Ishikawa (cell line): ENCODE data around the gene CNTNAP2.

Source experiments
- CEBPB ChIP-seq: IDR thresholded peaks from 2 replicates; pipeline ENCODE4 v1.6.1; 2012
- CREB1 ChIP-seq: IDR thresholded peaks from 2 replicates; pipeline ENCODE4 v1.6.1; 2012; ENCODE audit warnings: low read depth
- EGR1 ChIP-seq: IDR thresholded peaks from 2 replicates; pipeline ENCODE4 v1.6.1; 2012
- EP300 ChIP-seq: IDR thresholded peaks from 2 replicates; pipeline ENCODE4 v1.6.1; 2012; ENCODE audit warnings: borderline replicate concordance
- FOXM1 ChIP-seq: IDR thresholded peaks from 2 replicates; pipeline ENCODE4 v1.6.1; 2012; ENCODE audit warnings: low read depth, borderline replicate concordance
- MAX ChIP-seq: IDR thresholded peaks from 2 replicates; pipeline ENCODE4 v1.6.1; 2012
- NFIC ChIP-seq: IDR thresholded peaks from 2 replicates; pipeline ENCODE4 v1.6.1; 2012
- RAD21 ChIP-seq: IDR thresholded peaks from 2 replicates; pipeline ENCODE4 v1.6.1; 2012; ENCODE audit warnings: low read depth
- TAF1 ChIP-seq: IDR thresholded peaks from 2 replicates; pipeline ENCODE4 v1.6.1; 2012; ENCODE audit warnings: low read depth, mild to moderate bottlenecking
- TCF12 ChIP-seq: IDR thresholded peaks from 2 replicates; pipeline ENCODE4 v1.6.1; 2012; ENCODE audit warnings: low read depth
- TEAD4 ChIP-seq: IDR thresholded peaks from 2 replicates; pipeline ENCODE4 v1.6.1; 2012
- YY1 ChIP-seq: IDR thresholded peaks from 2 replicates; pipeline ENCODE4 v1.6.1; 2012; ENCODE audit warnings: low read depth
- ZBTB7A ChIP-seq: IDR thresholded peaks from 2 replicates; pipeline ENCODE4 v1.6.1; 2012; ENCODE audit warnings: low read depth
- TF ChIP-seq, protein P1 (sequence below): IDR thresholded peaks from 2 replicates; pipeline ENCODE4 v1.6.1; 2012
- TF ChIP-seq, protein P2 (sequence below): IDR thresholded peaks from 2 replicates; pipeline ENCODE4 v1.6.1; 2012; ENCODE audit warnings: low read depth, mild to moderate bottlenecking

The CNTNAP2 gene

DNA sequence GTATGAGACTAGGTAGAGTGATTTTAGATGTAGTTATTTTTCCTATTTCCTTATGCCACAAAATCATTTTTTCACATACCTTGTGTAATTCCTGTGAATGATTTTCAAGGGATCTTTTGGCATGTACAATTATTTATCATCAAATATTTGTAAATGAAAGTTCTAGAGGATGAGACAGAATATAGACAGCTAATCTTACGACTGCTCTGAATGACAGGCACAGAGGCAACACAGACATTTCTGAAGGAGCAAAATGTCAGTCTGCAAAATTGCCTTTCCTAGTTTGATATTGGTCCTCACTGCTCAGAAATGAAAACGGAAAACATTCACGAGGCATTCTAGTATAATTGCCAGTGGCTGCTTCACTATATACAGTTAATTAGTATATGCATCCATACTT lies 1663.3 kb downstream of the CNTNAP2 start:
- TF ChIP-seq TCF12, result no peak
- TF ChIP-seq CREB1, result no peak
- TF ChIP-seq NFIC, result no peak
- no peak for TF ChIP-seq RAD21
- no peak for TF ChIP-seq EGR1

DNA sequence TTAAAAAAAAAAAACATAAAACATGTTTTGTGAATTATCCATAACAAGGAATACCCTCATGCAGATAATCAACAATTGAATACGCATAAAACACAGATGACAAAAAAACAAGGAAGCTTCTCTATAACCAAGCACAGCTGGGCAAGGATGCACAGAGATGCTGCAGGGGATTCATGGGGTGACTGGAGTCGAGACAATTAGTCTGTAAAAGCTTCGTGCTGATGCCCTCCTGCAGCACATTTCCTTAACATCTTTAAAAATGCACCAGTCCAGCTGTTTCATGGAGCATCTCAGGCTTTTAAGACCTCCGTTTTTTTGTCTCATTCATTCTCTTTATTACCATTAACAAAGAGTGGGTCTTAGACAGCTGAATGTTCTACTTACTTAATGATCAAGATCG lies 1680.0 kb downstream of the CNTNAP2 start:
- no peak for TF ChIP-seq TAF1
- no peak for TF ChIP-seq NFIC
- no peak for TF ChIP-seq TEAD4
- no peak for TF ChIP-seq ZBTB7A
- no peak for TF ChIP-seq FOXM1
- TF ChIP-seq, protein P1, sequence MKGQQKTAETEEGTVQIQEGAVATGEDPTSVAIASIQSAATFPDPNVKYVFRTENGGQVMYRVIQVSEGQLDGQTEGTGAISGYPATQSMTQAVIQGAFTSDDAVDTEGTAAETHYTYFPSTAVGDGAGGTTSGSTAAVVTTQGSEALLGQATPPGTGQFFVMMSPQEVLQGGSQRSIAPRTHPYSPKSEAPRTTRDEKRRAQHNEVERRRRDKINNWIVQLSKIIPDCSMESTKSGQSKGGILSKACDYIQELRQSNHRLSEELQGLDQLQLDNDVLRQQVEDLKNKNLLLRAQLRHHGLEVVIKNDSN, result no peak
- TF ChIP-seq CEBPB, result no peak
- TF ChIP-seq EGR1, result no peak
- no peak for TF ChIP-seq YY1
- TF ChIP-seq, protein P2, sequence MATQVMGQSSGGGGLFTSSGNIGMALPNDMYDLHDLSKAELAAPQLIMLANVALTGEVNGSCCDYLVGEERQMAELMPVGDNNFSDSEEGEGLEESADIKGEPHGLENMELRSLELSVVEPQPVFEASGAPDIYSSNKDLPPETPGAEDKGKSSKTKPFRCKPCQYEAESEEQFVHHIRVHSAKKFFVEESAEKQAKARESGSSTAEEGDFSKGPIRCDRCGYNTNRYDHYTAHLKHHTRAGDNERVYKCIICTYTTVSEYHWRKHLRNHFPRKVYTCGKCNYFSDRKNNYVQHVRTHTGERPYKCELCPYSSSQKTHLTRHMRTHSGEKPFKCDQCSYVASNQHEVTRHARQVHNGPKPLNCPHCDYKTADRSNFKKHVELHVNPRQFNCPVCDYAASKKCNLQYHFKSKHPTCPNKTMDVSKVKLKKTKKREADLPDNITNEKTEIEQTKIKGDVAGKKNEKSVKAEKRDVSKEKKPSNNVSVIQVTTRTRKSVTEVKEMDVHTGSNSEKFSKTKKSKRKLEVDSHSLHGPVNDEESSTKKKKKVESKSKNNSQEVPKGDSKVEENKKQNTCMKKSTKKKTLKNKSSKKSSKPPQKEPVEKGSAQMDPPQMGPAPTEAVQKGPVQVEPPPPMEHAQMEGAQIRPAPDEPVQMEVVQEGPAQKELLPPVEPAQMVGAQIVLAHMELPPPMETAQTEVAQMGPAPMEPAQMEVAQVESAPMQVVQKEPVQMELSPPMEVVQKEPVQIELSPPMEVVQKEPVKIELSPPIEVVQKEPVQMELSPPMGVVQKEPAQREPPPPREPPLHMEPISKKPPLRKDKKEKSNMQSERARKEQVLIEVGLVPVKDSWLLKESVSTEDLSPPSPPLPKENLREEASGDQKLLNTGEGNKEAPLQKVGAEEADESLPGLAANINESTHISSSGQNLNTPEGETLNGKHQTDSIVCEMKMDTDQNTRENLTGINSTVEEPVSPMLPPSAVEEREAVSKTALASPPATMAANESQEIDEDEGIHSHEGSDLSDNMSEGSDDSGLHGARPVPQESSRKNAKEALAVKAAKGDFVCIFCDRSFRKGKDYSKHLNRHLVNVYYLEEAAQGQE, result no peak
- no peak for TF ChIP-seq RAD21
- no peak for TF ChIP-seq MAX
- no peak for TF ChIP-seq TCF12
- TF ChIP-seq CREB1, result no peak
- no peak for TF ChIP-seq EP300

DNA sequence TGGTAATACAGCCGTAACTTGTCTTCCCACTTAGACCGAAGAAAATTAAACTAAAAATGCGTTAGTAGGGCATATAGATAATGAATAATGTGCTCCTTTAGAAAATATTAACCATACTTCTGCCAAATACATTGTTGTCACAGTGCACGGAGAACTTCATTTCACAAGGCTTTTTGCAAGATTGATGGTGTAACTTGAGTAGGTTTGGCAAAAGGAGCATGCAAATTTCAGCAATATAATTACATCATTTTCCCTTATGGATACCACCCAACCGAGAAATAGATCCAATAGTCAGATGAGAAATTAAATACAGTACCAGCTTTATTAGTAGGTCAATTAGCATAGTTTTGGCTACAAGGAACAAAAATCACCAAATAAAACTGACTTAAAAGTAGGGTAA lies 1681.4 kb downstream of the CNTNAP2 start:
- TF ChIP-seq MAX, result no peak
- no peak for TF ChIP-seq EGR1
- TF ChIP-seq ZBTB7A, result no peak
- TF ChIP-seq YY1, result no peak
- no peak for TF ChIP-seq TEAD4
- no peak for TF ChIP-seq CEBPB
- TF ChIP-seq, protein P2, result no peak
- TF ChIP-seq CREB1, result no peak
- TF ChIP-seq RAD21, result no peak
- TF ChIP-seq TCF12, result no peak
- TF ChIP-seq, protein P1, result no peak
- no peak for TF ChIP-seq EP300
- TF ChIP-seq NFIC, result no peak
- no peak for TF ChIP-seq FOXM1
- no peak for TF ChIP-seq TAF1

- no peak for TF ChIP-seq FOXM1
- TF ChIP-seq, protein P1, result no peak
- no peak for TF ChIP-seq CEBPB
- TF ChIP-seq EGR1, result no peak
- TF ChIP-seq RAD21, result no peak
- no peak for TF ChIP-seq TCF12
- no peak for TF ChIP-seq YY1
- TF ChIP-seq, protein P2, result no peak
- no peak for TF ChIP-seq NFIC
- no peak for TF ChIP-seq TEAD4
- TF ChIP-seq CREB1, result no peak
- no peak for TF ChIP-seq ZBTB7A
- no peak for TF ChIP-seq EP300
- TF ChIP-seq MAX, result no peak
- TF ChIP-seq TAF1, result no peak
Measured at GRCh38 chr7:147803151-147803550, 1686.5 kb downstream of the CNTNAP2 start.
